CD8-positive, alpha-beta memory T cell (primary cell): Measurements from ENCODE around the gene ABCE1. TPM values are rescaled to one million over a fixed set of nuclear protein-coding genes. Genes with fewer than 3 reads are reported as not detected.

Experiments used
- polyA plus RNA-seq: library from polyadenylated mRNA; unstranded; fragments of 300-500 nt; fragmentation: Illumina TruSeq; gene quantifications from one replicate; pipeline ENCODE4 v1.2.3, GENCODE V29; 2021
- total RNA-seq, 2 experiments: library from RNA; stranded (reverse); gene quantifications; one replicate each; pipeline ENCODE4 v1.2.3, GENCODE V29; 2021

The ABCE1 gene
- total and polyA plus RNA-seq, 3 experiments from 2014 or later, result 59.7 to 179 (median 170) TPM

Other genes with a start within 250 kb of the ABCE1 start
- 10 to 100 TPM; 26.0 to 26.8 TPM for gene ANAPC10, start 115 bp upstream of the ABCE1 start, total RNA-seq
- gene ANAPC10, start 115 bp upstream of the ABCE1 start, polyA plus RNA-seq, result 39.0 TPM
- gene OTUD4, start 82.3 kb downstream of the ABCE1 start, total RNA-seq, result 10 to 100 TPM; 68.0 to 68.1 TPM
- gene OTUD4, start 82.3 kb downstream of the ABCE1 start, polyA plus RNA-seq, result 17.4 TPM